ENCODE measurements around the gene ASTL.

DNA sequence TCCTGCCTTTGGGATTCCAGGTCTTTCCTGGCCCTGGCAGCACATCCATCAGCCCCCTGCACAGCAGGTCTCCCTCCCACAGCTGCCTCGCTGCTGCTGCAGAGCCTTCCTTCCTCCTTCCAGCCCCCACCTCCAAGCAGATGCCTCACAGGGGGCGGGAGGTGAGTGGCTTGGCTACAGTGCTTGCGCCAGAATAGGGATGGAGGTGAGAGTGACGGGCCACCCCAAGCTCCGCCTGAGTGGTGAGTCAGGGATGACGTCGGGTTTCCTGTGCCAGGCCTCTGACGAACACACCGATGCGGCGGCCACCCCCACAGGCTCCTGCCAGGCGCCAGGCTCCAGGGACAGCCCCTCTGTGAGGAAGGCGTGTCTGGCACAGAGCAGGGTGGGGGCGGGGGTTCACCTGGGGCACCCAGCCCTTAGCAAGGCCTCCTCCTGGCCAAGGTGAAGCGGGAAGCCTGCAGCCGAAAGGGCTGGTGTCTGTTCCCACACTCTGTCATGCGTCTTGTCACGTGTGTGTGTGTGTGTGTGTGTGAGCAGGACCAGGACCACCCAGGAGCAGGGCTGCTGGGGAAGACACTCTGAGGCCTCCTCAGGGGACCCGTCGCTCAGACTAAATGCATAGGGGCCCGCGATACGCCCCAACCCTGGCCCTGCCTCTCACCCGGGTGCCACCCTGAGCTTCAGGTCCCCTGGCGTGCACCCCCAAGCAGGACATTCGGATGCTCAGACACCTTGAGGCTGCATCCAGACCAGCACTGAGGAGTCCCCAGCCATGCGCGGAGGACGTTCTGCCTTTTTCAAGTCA, 10.3 kb upstream of the ASTL start:
- TF ChIP-seq, protein P1, sequence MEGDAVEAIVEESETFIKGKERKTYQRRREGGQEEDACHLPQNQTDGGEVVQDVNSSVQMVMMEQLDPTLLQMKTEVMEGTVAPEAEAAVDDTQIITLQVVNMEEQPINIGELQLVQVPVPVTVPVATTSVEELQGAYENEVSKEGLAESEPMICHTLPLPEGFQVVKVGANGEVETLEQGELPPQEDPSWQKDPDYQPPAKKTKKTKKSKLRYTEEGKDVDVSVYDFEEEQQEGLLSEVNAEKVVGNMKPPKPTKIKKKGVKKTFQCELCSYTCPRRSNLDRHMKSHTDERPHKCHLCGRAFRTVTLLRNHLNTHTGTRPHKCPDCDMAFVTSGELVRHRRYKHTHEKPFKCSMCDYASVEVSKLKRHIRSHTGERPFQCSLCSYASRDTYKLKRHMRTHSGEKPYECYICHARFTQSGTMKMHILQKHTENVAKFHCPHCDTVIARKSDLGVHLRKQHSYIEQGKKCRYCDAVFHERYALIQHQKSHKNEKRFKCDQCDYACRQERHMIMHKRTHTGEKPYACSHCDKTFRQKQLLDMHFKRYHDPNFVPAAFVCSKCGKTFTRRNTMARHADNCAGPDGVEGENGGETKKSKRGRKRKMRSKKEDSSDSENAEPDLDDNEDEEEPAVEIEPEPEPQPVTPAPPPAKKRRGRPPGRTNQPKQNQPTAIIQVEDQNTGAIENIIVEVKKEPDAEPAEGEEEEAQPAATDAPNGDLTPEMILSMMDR (IDR thresholded peaks at IDR 0.05; ENCODE audit: extremely low read depth in 1 of 2, insufficient read depth in 1 of 2, low read depth in 1 of 2, low read length in 2 of 2) = no peak
- no peak for TF ChIP-seq POLR2AphosphoS5 (IDR thresholded peaks at IDR 0.05; ENCODE audit: insufficient read depth, low read depth, low read length)
- TF ChIP-seq POLR2A (IDR thresholded peaks at IDR 0.05; ENCODE audit: low read depth, low read length) = no peak
- no peak for TF ChIP-seq EZH2 (IDR thresholded peaks at IDR 0.05; ENCODE audit: borderline replicate concordance, low read depth, low read length, severe bottlenecking)
- peak; percentile 41 for TF ChIP-seq JUN (IDR thresholded peaks at IDR 0.05; ENCODE audit: borderline replicate concordance, insufficient read depth, insufficient read length, low read depth)

All from endothelial cell of umbilical vein (primary cell).